ENCODE results near the gene COPS3. TPM values are rescaled to one million over a fixed set of nuclear protein-coding genes. Genes with fewer than 3 reads are reported as not detected.

COPS3 gene
- total and polyA plus RNA-seq, 2 donors (not counting 1 experiment from before 2014, with no cell fraction given): 62.3 to 80.6 TPM

GRCh38 chr17:17254036-17254435 is 27.0 kb downstream of the COPS3 start:
- Histone ChIP-seq H3K4me1 (ENCODE audit: control insufficient read depth, extremely low read depth, insufficient read depth, low read length) (no peaks in the 10 kb centered on the region), H3K27ac (ENCODE audit: insufficient read depth, low read length) (no peak overlapping the region), H3K79me2 (ENCODE audit: control insufficient read depth, insufficient read depth, low read length) (no peaks in the 10 kb centered on the region), H3K4me2 (ENCODE audit: extremely low read depth, insufficient read depth, low read length) (no peak overlapping the region), H3K9ac (ENCODE audit: insufficient read depth, low read length) (no peak overlapping the region), H3K27me3 (ENCODE audit: control insufficient read depth, insufficient read depth, low read length) (no peaks in the 10 kb centered on the region), H3K36me3 (ENCODE audit: control insufficient read depth, insufficient read depth, low read length) (peaks cover 11% of the 10 kb centered on the region), H2AFZ (ENCODE audit: low read length) (no peak overlapping the region), H3K9me3 (ENCODE audit: control insufficient read depth, insufficient read depth, low read depth, low read length) (no peaks in the 10 kb centered on the region), H4K20me1 (ENCODE audit: control insufficient read depth, extremely low read depth, insufficient read depth, low read length) (no peaks in the 10 kb centered on the region), H3K4me3 (replicated peaks in 1 of 4; ENCODE audit: control extremely low read depth in 1 of 4, insufficient read depth in 1 of 4, low read depth in 3 of 4, low read length in 4 of 4) (no peak overlapping the region)
- TF ChIP-seq CTCF (conservative IDR thresholded peaks at IDR 0.05 in 1 of 2, IDR thresholded peaks at IDR 0.05 in 1 of 2; ENCODE audit: low read depth in 1 of 2, low read length in 2 of 2) (no peak), EZH2 (IDR thresholded peaks at IDR 0.05; ENCODE audit: low read length, missing control alignments) (no peak)
- no peak for DNase-seq (ENCODE audit: low read depth in 2 of 2)

- H3K79me2 ChIP-seq (ENCODE audit: control insufficient read depth, insufficient read depth, low read length): no peaks in the 10 kb centered on the region
- no peak overlapping the region for H3K27ac ChIP-seq (ENCODE audit: insufficient read depth, low read length)
- H3K27me3 ChIP-seq (ENCODE audit: control insufficient read depth, insufficient read depth, low read length): no peaks in the 10 kb centered on the region
- H3K4me2 ChIP-seq (ENCODE audit: extremely low read depth, insufficient read depth, low read length): no peak overlapping the region
- no peak overlapping the region for H3K4me3 ChIP-seq (replicated peaks in 1 of 4; ENCODE audit: control extremely low read depth in 1 of 4, insufficient read depth in 1 of 4, low read depth in 3 of 4, low read length in 4 of 4)
- DNase-seq (ENCODE audit: low read depth in 2 of 2): no peak
- H3K36me3 ChIP-seq (ENCODE audit: control insufficient read depth, insufficient read depth, low read length): peaks cover 8% of the 10 kb centered on the region
- no peak overlapping the region for H3K9ac ChIP-seq (ENCODE audit: insufficient read depth, low read length)
- no peaks in the 10 kb centered on the region for H3K9me3 ChIP-seq (ENCODE audit: control insufficient read depth, insufficient read depth, low read depth, low read length)
- no peaks in the 10 kb centered on the region for H3K4me1 ChIP-seq (ENCODE audit: control insufficient read depth, extremely low read depth, insufficient read depth, low read length)
- H2AFZ ChIP-seq (ENCODE audit: low read length): no peak overlapping the region
- no peaks in the 10 kb centered on the region for H4K20me1 ChIP-seq (ENCODE audit: control insufficient read depth, extremely low read depth, insufficient read depth, low read length)
- TF ChIP-seq EZH2 (IDR thresholded peaks at IDR 0.05; ENCODE audit: low read length, missing control alignments) (no peak), CTCF (conservative IDR thresholded peaks at IDR 0.05 in 1 of 2, IDR thresholded peaks at IDR 0.05 in 1 of 2; ENCODE audit: low read depth in 1 of 2, low read length in 2 of 2) (no peak)
Observed at GRCh38 chr17:17253406-17253805, 27.6 kb downstream of the COPS3 start.

GRCh38 chr17:17252149-17252661 is 28.8 kb downstream of the COPS3 start:
- DNase-seq (ENCODE audit: low read depth in 2 of 2): no peak
- H3K4me1 ChIP-seq (ENCODE audit: control insufficient read depth, extremely low read depth, insufficient read depth, low read length): no peaks in the 10 kb centered on the region
- no peaks in the 10 kb centered on the region for H3K27me3 ChIP-seq (ENCODE audit: control insufficient read depth, insufficient read depth, low read length)
- no peak overlapping the region for H3K27ac ChIP-seq (ENCODE audit: insufficient read depth, low read length)
- no peak overlapping the region for H3K4me2 ChIP-seq (ENCODE audit: extremely low read depth, insufficient read depth, low read length)
- no peaks in the 10 kb centered on the region for H3K79me2 ChIP-seq (ENCODE audit: control insufficient read depth, insufficient read depth, low read length)
- TF ChIP-seq EZH2 (IDR thresholded peaks at IDR 0.05; ENCODE audit: low read length, missing control alignments): no peak
- TF ChIP-seq CTCF (conservative IDR thresholded peaks at IDR 0.05 in 1 of 2, IDR thresholded peaks at IDR 0.05 in 1 of 2; ENCODE audit: low read depth in 1 of 2, low read length in 2 of 2): no peak
- no peak overlapping the region for H2AFZ ChIP-seq (ENCODE audit: low read length)
- no peak overlapping the region for H3K9ac ChIP-seq (ENCODE audit: insufficient read depth, low read length)
- H3K4me3 ChIP-seq (replicated peaks in 1 of 4; ENCODE audit: control extremely low read depth in 1 of 4, insufficient read depth in 1 of 4, low read depth in 3 of 4, low read length in 4 of 4): no peak overlapping the region
- peaks cover 8% of the 10 kb centered on the region for H3K36me3 ChIP-seq (ENCODE audit: control insufficient read depth, insufficient read depth, low read length)
- no peaks in the 10 kb centered on the region for H4K20me1 ChIP-seq (ENCODE audit: control insufficient read depth, extremely low read depth, insufficient read depth, low read length)
- H3K9me3 ChIP-seq (ENCODE audit: control insufficient read depth, insufficient read depth, low read depth, low read length): no peaks in the 10 kb centered on the region

Measured in fibroblast of lung (primary cell).